Type B pancreatic cell (in vitro differentiated cells): Measurements from ENCODE around the gene RETREG3. TPM values are rescaled to one million over a fixed set of nuclear protein-coding genes. Genes with fewer than 3 reads are reported as not detected.
A peak's percentile ranks its signal among the peaks of the same experiment; 100 is the strongest.
"Not testable (repeated sequence)": the region's sequence is repeated elsewhere in the genome, so short reads cannot be mapped to it uniquely, and the experiment has no call there.

ENCODE experiments used
- DNase-seq: peaks from one replicate; pipeline ENCODE4 v3.0.0; 2021; ENCODE audit warnings: mixed read lengths; ENCODE audit not compliant: unreplicated experiment; ENCODE audit errors: extremely low spot score
- H3K27ac Mint-ChIP-seq: 2 replicates; pipeline ENCODE4 v1.8.0; 2021; ENCODE audit warnings: mild to moderate bottlenecking, mixed read lengths
- H3K27me3 Mint-ChIP-seq: 2 replicates; pipeline ENCODE4 v1.8.0; 2021; ENCODE audit warnings: mixed read lengths
- H3K36me3 Mint-ChIP-seq: 2 replicates; pipeline ENCODE4 v1.8.0; 2021; ENCODE audit warnings: mixed read lengths
- H3K4me1 Mint-ChIP-seq: one replicate; pipeline ENCODE4 v1.8.0; 2021; ENCODE audit warnings: mixed read lengths; ENCODE audit not compliant: unreplicated experiment
- H3K4me3 Mint-ChIP-seq: 2 replicates; pipeline ENCODE4 v1.8.0; 2021; ENCODE audit warnings: mild to moderate bottlenecking, mixed read lengths
- H3K9me3 Mint-ChIP-seq: 2 replicates; pipeline ENCODE4 v1.8.0; 2021; ENCODE audit warnings: mixed read lengths
- CTCF ChIP-seq: fragments of 200-600 bp; sonication (generic); conservative IDR thresholded peaks from 2 replicates; pipeline ENCODE4 v1.5.0; 2021; ENCODE audit warnings: antibody characterized with exemption, mild to moderate bottlenecking
- total RNA-seq: library from RNA; stranded (reverse); gene quantifications from 2 replicates; pipeline ENCODE4 v1.2.1, GENCODE V29; 2021; ENCODE audit warnings: low replicate concordance

RETREG3 gene
- total RNA-seq, 1 donor from 2014 or later: 62.9 TPM

- no peak for DNase-seq
- Mint-ChIP-seq H3K36me3 (peaks cover 13% of the 10 kb centered on the region), H3K9me3 (no peaks in the 10 kb centered on the region), H3K4me1 (peaks cover 6% of the 10 kb centered on the region), H3K27me3 (no peaks in the 10 kb centered on the region), H3K27ac (no peak overlapping the region), H3K4me3 (no peak overlapping the region)
- no peak for TF ChIP-seq CTCF
These were observed 8.8 kb upstream of the RETREG3 start for GRCh38 chr17:42617956-42618431.

DNA sequence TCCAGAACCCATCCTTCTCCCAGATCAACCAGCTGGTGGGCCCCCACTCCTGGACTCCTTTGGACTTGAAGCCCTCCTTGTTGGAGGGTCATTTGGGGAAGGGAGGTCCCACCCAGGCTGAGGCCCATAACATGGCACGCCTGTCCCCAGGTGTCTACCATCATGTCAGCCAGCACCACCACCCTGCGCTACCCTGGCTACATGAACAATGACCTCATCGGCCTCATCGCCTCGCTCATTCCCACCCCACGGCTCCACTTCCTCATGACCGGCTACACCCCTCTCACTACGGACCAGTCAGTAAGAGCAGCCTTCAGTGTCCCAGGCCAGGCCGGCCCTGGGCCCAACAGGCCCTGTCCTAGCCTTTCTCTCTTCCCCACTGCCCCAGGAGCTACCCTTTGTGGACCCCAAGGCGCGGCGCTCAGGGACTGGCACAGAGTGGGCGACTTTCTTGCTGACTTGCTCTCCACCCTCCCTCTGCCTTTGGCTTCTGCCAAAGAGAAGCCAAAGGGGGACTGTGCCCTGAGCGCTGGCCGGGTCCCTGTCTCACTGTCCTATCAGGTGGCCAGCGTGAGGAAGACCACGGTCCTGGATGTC lies 4.6 kb upstream of the RETREG3 start:
- Mint-ChIP-seq H3K36me3 (peaks cover 13% of the 10 kb centered on the region), H3K9me3 (no peaks in the 10 kb centered on the region), H3K4me1 (peaks cover 2% of the 10 kb centered on the region), H3K4me3 (no peak overlapping the region), H3K27me3 (no peaks in the 10 kb centered on the region), H3K27ac (no peak overlapping the region)
- no peak for DNase-seq
- TF ChIP-seq CTCF: no peak

GRCh38 chr17:42612013-42612412 lies 2.8 kb upstream of the RETREG3 start:
- no peaks in the 10 kb centered on the region for H3K9me3 Mint-ChIP-seq
- H3K27me3 Mint-ChIP-seq: no peaks in the 10 kb centered on the region
- H3K36me3 Mint-ChIP-seq: peaks cover 13% of the 10 kb centered on the region
- H3K27ac Mint-ChIP-seq: no peak overlapping the region
- DNase-seq: no peak
- no peaks in the 10 kb centered on the region for H3K4me1 Mint-ChIP-seq
- TF ChIP-seq CTCF: no peak
- peak overlapping the region; percentile 63 for H3K4me3 Mint-ChIP-seq

DNA sequence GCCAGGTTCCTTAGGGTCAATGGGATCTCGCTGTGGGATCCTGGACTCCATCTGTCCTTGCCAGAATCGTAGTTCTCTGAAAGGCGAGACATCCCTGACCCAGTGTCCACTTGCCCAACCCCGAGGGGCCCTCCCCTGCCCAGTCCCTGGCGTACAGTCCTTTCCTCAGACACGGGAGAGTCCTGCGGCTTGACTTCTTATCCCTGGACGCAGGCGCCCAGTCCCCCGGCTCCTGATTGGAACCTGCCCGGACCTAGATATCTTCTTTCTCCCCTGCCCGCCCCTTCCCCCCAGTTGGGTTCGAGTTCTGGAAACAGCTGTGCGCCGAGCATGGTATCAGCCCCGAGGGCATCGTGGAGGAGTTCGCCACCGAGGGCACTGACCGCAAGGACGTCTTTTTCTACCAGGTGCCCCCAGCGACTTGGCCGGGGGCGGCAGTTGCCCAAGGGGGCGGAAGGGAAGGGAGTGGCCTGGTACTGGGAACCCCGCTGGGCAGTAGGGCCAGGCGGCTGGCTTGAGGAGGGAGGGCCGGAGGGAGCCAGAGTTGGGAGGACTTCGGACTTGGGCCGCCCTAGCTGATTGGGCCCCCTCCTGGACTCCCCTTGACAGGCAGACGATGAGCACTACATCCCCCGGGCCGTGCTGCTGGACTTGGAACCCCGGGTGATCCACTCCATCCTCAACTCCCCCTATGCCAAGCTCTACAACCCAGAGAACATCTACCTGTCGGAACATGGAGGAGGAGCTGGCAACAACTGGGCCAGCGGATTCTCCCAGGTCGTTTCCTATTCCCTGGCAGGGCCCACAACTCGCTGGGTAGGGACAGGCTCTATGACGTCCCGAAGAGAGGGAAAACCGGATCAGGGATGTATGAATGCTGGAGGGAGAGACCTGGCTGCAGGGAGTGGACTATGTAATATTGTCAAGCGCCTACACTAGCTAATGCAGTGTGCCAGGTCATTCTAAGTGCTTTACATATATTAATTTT lies 934 bp upstream of the RETREG3 start:
- Mint-ChIP-seq H3K27ac (peak overlapping the region; percentile 81), H3K4me3 (peak overlapping the region; percentile 100), H3K36me3 (peaks cover 12% of the 10 kb centered on the region)
- H3K27me3 Mint-ChIP-seq, H3K4me1 Mint-ChIP-seq, H3K9me3 Mint-ChIP-seq: not testable (repeated sequence)
- peak; percentile 73 for DNase-seq

GRCh38 chr17:42608305-42609181 lies 631 bp downstream of the RETREG3 start:
- no peak for TF ChIP-seq CTCF
- Mint-ChIP-seq H3K27me3 (no peaks in the 10 kb centered on the region), H3K4me1 (peaks cover 12% of the 10 kb centered on the region), H3K36me3 (peaks cover 4% of the 10 kb centered on the region), H3K4me3 (peak overlapping the region; percentile 100), H3K27ac (peak overlapping the region; percentile 81), H3K9me3 (no peaks in the 10 kb centered on the region)
- no peak for DNase-seq
